Caco-2 (cell line): ENCODE data around the gene PTPRO. TPM values are rescaled to one million over a fixed set of nuclear protein-coding genes. Genes with fewer than 3 reads are reported as not detected.

ENCODE experiments used
- BruUV-seq: library from RNA; stranded (reverse); fragments of 400-500 nt; replicated peaks from 2 replicates; lab custom pipeline; 2021; lab: Mats Ljungman, UMichigan
- CTCF ChIA-PET: fragments of 300-600 bp; sonication (Branson Sonifier 250); formaldehyde crosslinking; loops from one replicate; lab custom pipeline; 2022; ENCODE audit warnings: antibody characterized with exemption; lab: Charles Lee
- POLR2A ChIA-PET: fragments of 300-600 bp; sonication (Branson Sonifier 250); formaldehyde crosslinking; loops from one replicate; lab custom pipeline; 2022; ENCODE audit warnings: antibody characterized with exemption; lab: Charles Lee
- DNase-seq, 2 experiments: peaks; one replicate each; pipeline versions ENCODE4 v3.0.0 to v3.0.0-alpha.2; 2020 to 2022
- H3K27me3 ChIP-seq: replicated peaks from 2 replicates; pipeline ENCODE4 v1.6.0; 2011; ENCODE audit warnings: low read length; ENCODE audit not compliant: control insufficient read depth, insufficient read depth
- H3K36me3 ChIP-seq: 2 replicates; pipeline ENCODE4 v1.5.1; 2011; ENCODE audit warnings: low read length; ENCODE audit not compliant: control insufficient read depth, insufficient read depth
- H3K4me1 ChIP-seq: fragments of 250-450 bp; sonication (Bioruptor Pico); 2 replicates; pipeline ENCODE4 v1.5.1; 2020; ENCODE audit warnings: mild to moderate bottlenecking
- H3K4me3 ChIP-seq: 2 replicates; pipeline ENCODE4 v1.5.1; 2011; ENCODE audit warnings: low read depth, mild to moderate bottlenecking, control low read depth, low read length
- H3K9me3 ChIP-seq: fragments of 250-450 bp; sonication (Bioruptor Pico); 2 replicates; pipeline ENCODE4 v1.5.1; 2020; ENCODE audit warnings: mild to moderate bottlenecking, moderate library complexity
- H3K27ac Mint-ChIP-seq: one replicate; pipeline ENCODE4 v1.8.0; 2022; ENCODE audit warnings: mixed read lengths; ENCODE audit not compliant: unreplicated experiment
- H3K27me3 Mint-ChIP-seq: one replicate; pipeline ENCODE4 v1.8.0; 2022; ENCODE audit warnings: mixed read lengths; ENCODE audit not compliant: insufficient read depth, unreplicated experiment
- H3K36me3 Mint-ChIP-seq: one replicate; pipeline ENCODE4 v1.8.0; 2022; ENCODE audit warnings: mild to moderate bottlenecking, mixed read lengths; ENCODE audit not compliant: insufficient read depth, unreplicated experiment
- H3K4me1 Mint-ChIP-seq: one replicate; pipeline ENCODE4 v1.8.0; 2022; ENCODE audit warnings: low read depth, mixed read lengths; ENCODE audit not compliant: unreplicated experiment
- H3K4me3 Mint-ChIP-seq: one replicate; pipeline ENCODE4 v1.8.0; 2022; ENCODE audit warnings: mild to moderate bottlenecking, moderate library complexity, mixed read lengths; ENCODE audit not compliant: unreplicated experiment
- H3K9me3 Mint-ChIP-seq: one replicate; pipeline ENCODE4 v1.8.0; 2022; ENCODE audit warnings: mixed read lengths; ENCODE audit not compliant: unreplicated experiment
- CTCF ChIP-seq, 2 experiments: fragments of 200-600 bp in 1 of 2; IDR thresholded peaks; 1 replicate in 1 of 2; 2 replicates in 1 of 2; pipeline versions ENCODE4 v1.5.1 to v1.8.0; 2011 to 2022; ENCODE audit warnings: antibody characterized with exemption in 1 of 2, control low read depth in 1 of 2, inconsistent platforms in 1 of 2, low read depth in 1 of 2, low read length in 1 of 2, mild to moderate bottlenecking in 1 of 2, moderate library complexity in 1 of 2; ENCODE audit not compliant: insufficient read depth in 1 of 2, severe bottlenecking in 1 of 2, unreplicated experiment in 1 of 2
- intact Hi-C: fragments of 100-400 bp; cut with micrococcal nuclease; formaldehyde crosslinking; loops from one replicate; pipeline ENCODE4 v1.10.0; 2022; ENCODE audit not compliant: unreplicated experiment
- total RNA-seq: library from RNA; stranded (reverse); gene quantifications from 2 replicates; pipeline ENCODE4 v1.2.3, GENCODE V29; 2022

The PTPRO gene
- total RNA-seq, 1 experiment from 2014 or later, result not detected

GRCh38 chr12:15505616-15506015 lies 183.3 kb downstream of the PTPRO start:
- Mint-ChIP-seq H3K4me1 (no peaks in the 10 kb centered on the region), H3K4me3 (no peak overlapping the region), H3K9me3 (no peaks in the 10 kb centered on the region), H3K36me3 (no peaks in the 10 kb centered on the region), H3K27me3 (peaks cover 9% of the 10 kb centered on the region), H3K27ac (no peak overlapping the region)
- no peaks in the 10 kb centered on the region for H3K27me3 ChIP-seq
- H3K4me3 ChIP-seq, result no peak overlapping the region
- CTCF ChIA-PET, result no interaction called here
- intact Hi-C loops, result no loop called here
- BruUV-seq, result no TSS peak
- no peak for TF ChIP-seq CTCF (IDR thresholded peaks at IDR 0.05; ENCODE audit: insufficient read depth in 1 of 2, low read depth in 1 of 2, low read length in 1 of 2, severe bottlenecking in 1 of 2, unreplicated experiment in 1 of 2)
- no peaks in the 10 kb centered on the region for H3K4me1 ChIP-seq
- no peaks in the 10 kb centered on the region for H3K36me3 ChIP-seq
- DNase-seq, result no peak
- no peaks in the 10 kb centered on the region for H3K9me3 ChIP-seq
- POLR2A ChIA-PET, result no interaction called here

- no peak for DNase-seq
- BruUV-seq, result no TSS peak
- Histone ChIP-seq H3K9me3 (no peaks in the 10 kb centered on the region), H3K4me3 (no peak overlapping the region), H3K27me3 (no peaks in the 10 kb centered on the region), H3K4me1 (no peaks in the 10 kb centered on the region), H3K36me3 (no peaks in the 10 kb centered on the region)
- ChIA-PET POLR2A (no interaction called here), CTCF (no interaction called here)
- Mint-ChIP-seq H3K9me3 (no peaks in the 10 kb centered on the region), H3K36me3 (no peaks in the 10 kb centered on the region), H3K4me1 (no peaks in the 10 kb centered on the region), H3K27me3 (peaks cover 18% of the 10 kb centered on the region), H3K4me3 (no peak overlapping the region), H3K27ac (no peak overlapping the region)
- intact Hi-C loops, result no loop called here
- TF ChIP-seq CTCF (IDR thresholded peaks at IDR 0.05; ENCODE audit: insufficient read depth in 1 of 2, low read depth in 1 of 2, low read length in 1 of 2, severe bottlenecking in 1 of 2, unreplicated experiment in 1 of 2), result no peak
Observed at GRCh38 chr12:15515010-15515409, 192.7 kb downstream of the PTPRO start.

GRCh38 chr12:15520083-15520482 lies 197.8 kb downstream of the PTPRO start:
- CTCF ChIA-PET, result interaction anchor here (1.1 kb wide), 1 partner anchor 12 kb away, joined by 4 read pairs; no protein-coding TSS in a partner anchor
- H3K9me3 Mint-ChIP-seq, result no peaks in the 10 kb centered on the region
- H3K27ac Mint-ChIP-seq, result no peak overlapping the region
- POLR2A ChIA-PET, result no interaction called here
- Histone ChIP-seq H3K9me3 (no peaks in the 10 kb centered on the region), H3K4me3 (no peak overlapping the region), H3K36me3 (no peaks in the 10 kb centered on the region), H3K4me1 (no peaks in the 10 kb centered on the region), H3K27me3 (no peaks in the 10 kb centered on the region)
- no peak overlapping the region for H3K4me3 Mint-ChIP-seq
- peaks cover 21% of the 10 kb centered on the region for H3K27me3 Mint-ChIP-seq
- BruUV-seq, result no TSS peak
- no peak for TF ChIP-seq CTCF (IDR thresholded peaks at IDR 0.05; ENCODE audit: insufficient read depth in 1 of 2, low read depth in 1 of 2, low read length in 1 of 2, severe bottlenecking in 1 of 2, unreplicated experiment in 1 of 2)
- DNase-seq, result no peak
- no peaks in the 10 kb centered on the region for H3K4me1 Mint-ChIP-seq
- no peaks in the 10 kb centered on the region for H3K36me3 Mint-ChIP-seq
- intact Hi-C loops, result loop anchor here (5.0 kb wide), 1 partner anchor 368 kb away; no protein-coding TSS in a partner anchor
